K562 (cell line): ENCODE measurements around the gene RPS17. TPM values are rescaled to one million over a fixed set of nuclear protein-coding genes. Genes with fewer than 3 reads are reported as not detected.

ENCODE experiments used
- ATAC-seq: fragments of 200-7000 bp; cut with Tn5 transposase; 3 replicates; pipeline ENCODE4 v1.9.1; 2020; ENCODE audit warnings: moderate library complexity
- BruUV-seq: library from RNA; stranded (reverse); fragments of 400-500 nt; replicated peaks from 2 replicates; lab custom pipeline; 2021; lab: Mats Ljungman, UMichigan
- CTCF ChIA-PET: fragments of 300-600 bp; formaldehyde crosslinking; extraction: SDS; loops from one replicate; lab custom pipeline; 2021; ENCODE audit warnings: low intra/inter-chr PET ratio; lab: Yijun Ruan, JAX
- POLR2A ChIA-PET: fragments of 300-600, 350-650 bp; sonication (Branson Sonifier 250); formaldehyde crosslinking; extraction: SDS; loops from one replicate; lab custom pipeline; 2021; ENCODE audit warnings: antibody characterized with exemption, inconsistent platforms; lab: Yijun Ruan, JAX
- DNase-seq, 4 experiments: peaks; one replicate each; pipeline versions ENCODE4 v3.0.0 to v3.0.0-alpha.2; 2011 to 2018; ENCODE audit warnings: low spot score in 3 of 4, mixed read lengths in 3 of 4; ENCODE audit errors: extremely low read depth in 1 of 4
- FAIRE-seq: peaks from 2 replicates; lab custom pipeline; 2011; peaks lifted over from hg19 to GRCh38; lab: Jason Lieb, UNC
- H2AFZ ChIP-seq: 2 replicates; pipeline ENCODE4 v1.6.0; 2011; ENCODE audit warnings: low read depth, low read length, control low read depth, inconsistent platforms
- H3K27ac ChIP-seq: fragments of 200-600 bp; 3 replicates; pipeline ENCODE4 v1.8.0; 2011; ENCODE audit warnings: low read depth, mild to moderate bottlenecking, control low read depth, inconsistent platforms, low read length, moderate library complexity, mixed read lengths; ENCODE audit errors: extremely low read depth
- H3K27me3 ChIP-seq, 2 experiments: fragments of 300-600 bp in 1 of 2; 2 replicates in 1 of 2; 3 replicates in 1 of 2; pipeline versions ENCODE4 v1.6.0 to v1.8.0; 2011; ENCODE audit warnings: inconsistent platforms in 2 of 2, low read length in 2 of 2, mild to moderate bottlenecking in 1 of 2, mixed read lengths in 1 of 2, moderate library complexity in 1 of 2; ENCODE audit not compliant: control insufficient read depth in 2 of 2, insufficient read depth in 2 of 2
- H3K36me3 ChIP-seq: fragments of 300-600 bp; 3 replicates; pipeline ENCODE4 v1.8.0; 2011; ENCODE audit warnings: mild to moderate bottlenecking, low read length, inconsistent platforms; ENCODE audit not compliant: control insufficient read depth, insufficient read depth
- H3K4me1 ChIP-seq, 2 experiments: fragments of 200-600 bp in 1 of 2; replicated peaks in 1 of 2; 2 replicates in 1 of 2; 3 replicates in 1 of 2; pipeline versions ENCODE4 v1.5.1 to v1.8.0; 2011; ENCODE audit warnings: inconsistent platforms in 2 of 2, low read length in 2 of 2, mild to moderate bottlenecking in 1 of 2, mixed read lengths in 1 of 2, moderate library complexity in 1 of 2; ENCODE audit not compliant: control insufficient read depth in 2 of 2, insufficient read depth in 2 of 2
- H3K4me2 ChIP-seq: 2 replicates; pipeline ENCODE4 v1.6.1; 2011; ENCODE audit warnings: low read length, control low read depth, inconsistent platforms, mixed read lengths; ENCODE audit not compliant: insufficient read depth
- H3K4me3 ChIP-seq: fragments of 200-600 bp; sonication (generic), shearing (Covaris generic); 2 replicates; pipeline ENCODE4 v1.5.1; 2016; ENCODE audit warnings: control low read depth, inconsistent platforms
- H3K79me2 ChIP-seq: fragments of 200-600 bp; 3 replicates; pipeline ENCODE4 v1.8.0; 2011; ENCODE audit warnings: low read length, inconsistent platforms; ENCODE audit not compliant: control insufficient read depth, insufficient read depth
- H3K9ac ChIP-seq, 2 experiments: 2 replicates each; pipeline versions ENCODE4 v1.6.0 to v1.6.1; 2011; ENCODE audit warnings: low read depth in 2 of 2, low read length in 2 of 2, control low read depth in 1 of 2, inconsistent platforms in 1 of 2, mild to moderate bottlenecking in 1 of 2, mixed read lengths in 1 of 2; ENCODE audit not compliant: insufficient read depth in 1 of 2
- H3K9me1 ChIP-seq: one replicate; pipeline ENCODE4 v1.6.0; 2011; ENCODE audit warnings: inconsistent platforms, mild to moderate bottlenecking, low read length, moderate library complexity; ENCODE audit not compliant: control insufficient read depth, insufficient read depth
- H3K9me3 ChIP-seq: replicated peaks from 2 replicates; pipeline ENCODE4 v1.5.1; 2011; ENCODE audit warnings: low read depth, low read length, inconsistent platforms; ENCODE audit not compliant: control insufficient read depth, insufficient read depth
- H4K20me1 ChIP-seq: replicated peaks from 2 replicates; pipeline ENCODE4 v1.6.1; 2011; ENCODE audit warnings: low read length, inconsistent platforms, mixed read lengths; ENCODE audit not compliant: control insufficient read depth, insufficient read depth
- CREM ChIP-seq: IDR thresholded peaks from 2 replicates; pipeline ENCODE4 v1.6.1; 2014; ENCODE audit warnings: antibody characterized with exemption, low read depth
- CTBP1 ChIP-seq: fragments of 450-650 bp; IDR thresholded peaks from 2 replicates; pipeline ENCODE4 v1.6.1; 2016; ENCODE audit warnings: borderline replicate concordance
- EP300 ChIP-seq: IDR thresholded peaks from 2 replicates; pipeline ENCODE4 v1.6.1; 2012; ENCODE audit warnings: low read length, improper control_type of control experiment
- FOXA3 ChIP-seq, 2 experiments: fragments of 450-650 bp in 1 of 2; sonication (generic) in 1 of 2; formaldehyde crosslinking; IDR thresholded peaks in 1 of 2; conservative IDR thresholded peaks in 1 of 2; 2 replicates each; pipeline versions ENCODE4 v1.4.0 to v1.8.0; 2020 to 2022; ENCODE audit warnings: mild to moderate bottlenecking in 2 of 2, missing genetic modification reagents in 1 of 2
- HDAC8 ChIP-seq: fragments of 450-650 bp; IDR thresholded peaks from 2 replicates; pipeline ENCODE4 v1.6.1; 2016; ENCODE audit warnings: mild to moderate bottlenecking, missing genetic modification characterization, moderate library complexity, missing compliant biosample characterization
- JUN ChIP-seq, 2 experiments: sonication (generic) in 1 of 2; formaldehyde crosslinking in 1 of 2; IDR thresholded peaks; 2 replicates each; pipeline versions ENCODE4 v1.6.1 to v1.8.0; 2012 to 2022; ENCODE audit warnings: borderline replicate concordance in 2 of 2, mild to moderate bottlenecking in 2 of 2, improper control_type of control experiment in 1 of 2, low read depth in 1 of 2, low read length in 1 of 2, missing genetic modification reagents in 1 of 2
- LEF1 ChIP-seq: fragments of 450-650 bp; IDR thresholded peaks from 2 replicates; pipeline ENCODE4 v1.6.1; 2016; ENCODE audit warnings: mild to moderate bottlenecking
- NCOA2 ChIP-seq, 2 experiments: fragments of 450-650 bp; IDR thresholded peaks; 2 replicates each; pipeline ENCODE4 v1.6.1; 2018; ENCODE audit warnings: mild to moderate bottlenecking in 2 of 2, moderate library complexity in 1 of 2; ENCODE audit not compliant: partially characterized antibody in 2 of 2
- SIRT6 ChIP-seq: IDR thresholded peaks from one replicate; pipeline ENCODE4 v1.6.1; 2012; ENCODE audit warnings: low read depth, mild to moderate bottlenecking, control low read depth, inconsistent platforms, low read length, moderate library complexity
- YBX1 ChIP-seq: fragments of 450-650 bp; IDR thresholded peaks from 2 replicates; pipeline ENCODE4 v1.7.1; 2016; ENCODE audit warnings: mild to moderate bottlenecking
- ZBTB11 ChIP-seq, 3 experiments: fragments of 200-800 bp in 1 of 3; fragments of 250-450 bp in 1 of 3; fragments of 450-650 bp in 1 of 3; sonication (Bioruptor Pico) in 1 of 3; sonication (Bioruptor generic) in 1 of 3; formaldehyde crosslinking in 1 of 3; IDR thresholded peaks; 2 replicates each; pipeline versions ENCODE4 v1.6.1 to v1.8.0; 2016 to 2022; ENCODE audit warnings: mild to moderate bottlenecking in 2 of 3, missing genetic modification characterization in 2 of 3, missing compliant biosample characterization in 1 of 3, moderate library complexity in 1 of 3
- ZEB2 ChIP-seq: fragments of 450-650 bp; IDR thresholded peaks from 2 replicates; pipeline ENCODE4 v1.6.1; 2016
- ZMIZ1 ChIP-seq, 2 experiments: fragments of 150-350 bp in 1 of 2; IDR thresholded peaks; 2 replicates each; pipeline ENCODE4 v1.6.1; 2012 to 2016; ENCODE audit warnings: low read depth in 2 of 2, low read length in 2 of 2, mild to moderate bottlenecking in 1 of 2, moderate library complexity in 1 of 2
- ZNF184 ChIP-seq: sonication (generic); formaldehyde crosslinking; IDR thresholded peaks from 2 replicates; pipeline ENCODE4 v1.5.0; 2020; ENCODE audit warnings: missing genetic modification reagents
- ZNF282 ChIP-seq: sonication (generic); formaldehyde crosslinking; IDR thresholded peaks from 2 replicates; pipeline ENCODE4 v1.8.1; 2023; ENCODE audit warnings: missing genetic modification reagents
- WGBS: fragments of 100-300 bp; shearing (Covaris generic); methylation state at CpG from one replicate; pipeline ENCODE4 v1.1.6; 2016; ENCODE audit warnings: low coverage, mixed read lengths; ENCODE audit not compliant: insufficient coverage; ENCODE audit errors: missing lambda C conversion rate; 5-methylcytosine and 5-hydroxymethylcytosine counted together
- in situ Hi-C: fragments of 300-500 bp; cut with MboI; formaldehyde crosslinking; loops from 4 replicates; pipeline ENCODE4 v1.15.0; 2018; ENCODE audit warnings: inconsistent platforms, mixed read lengths
- intact Hi-C: fragments of 100-400 bp; cut with micrococcal nuclease; formaldehyde crosslinking; loops from 2 replicates; pipeline ENCODE4 v1.14.2; 2022
- polyA plus RNA-seq, 8 experiments: library from polyadenylated mRNA; depleted of rRNA in 4 of 8; stranded (reverse) in 5 of 8; unstranded in 3 of 8; fragments of >200 nt; fragmentation: Nextera tagmentation in 2 of 8; fragmentation: Illumina TruSeq in 1 of 8; extraction: Ambion mirVana in 2 of 8; extraction: Trizol in 1 of 8; gene quantifications; 2 replicates each; pipeline versions ENCODE4 v1.2.1 to v1.2.3, GENCODE V29; 2011 to 2014; ENCODE audit warnings: inconsistent platforms in 1 of 8, missing spikeins in 1 of 8
- total RNA-seq, 7 experiments: library from RNA; depleted of rRNA in 6 of 7; stranded (reverse); fragments of >200 nt in 6 of 7; fragmentation: Illumina TruSeq in 2 of 7; extraction: Trizol in 2 of 7; gene quantifications; 2 replicates each; pipeline versions ENCODE4 v1.2.1 to v1.2.3, GENCODE V29; 2011 to 2021; ENCODE audit warnings: low replicate concordance in 1 of 7

RPS17 gene
- total and polyA plus RNA-seq, 9 of the 15 experiments (the other 6 are each of a cell fraction or from before 2014, with no cell fraction given) = 1,988 to 6,515 (median 5,229) TPM

- peaks cover 4% of the 10 kb centered on the region for H3K9me1 ChIP-seq
- in situ Hi-C loops (no loop called here), intact Hi-C loops (loop anchor here (5.0 kb wide), 1 partner anchor 66 kb away; no protein-coding TSS in a partner anchor)
- no peaks in the 10 kb centered on the region for H3K27me3 ChIP-seq
- no peaks in the 10 kb centered on the region for H3K9me3 ChIP-seq
- peaks cover 66% of the 10 kb centered on the region for H3K36me3 ChIP-seq
- no peak overlapping the region for H3K4me3 ChIP-seq
- no peak overlapping the region for H2AFZ ChIP-seq
- peaks cover 6% of the 10 kb centered on the region; the same call in 1 of the 2 replicates for H4K20me1 ChIP-seq
- no peak overlapping the region for H3K9ac ChIP-seq
- ATAC-seq = peak; percentile 71
- peak in 1 of 4 experiments; percentile 12 for DNase-seq
- 0% methylated on average over 1 of the region's 1 CpG for WGBS
- H3K4me1 ChIP-seq = peaks cover 12 to 13% of the 10 kb centered on the region in 2 experiments; a peak in 4 of 5 replicates
- CTCF ChIA-PET = interaction anchor here (1.0 kb wide), 1 partner anchor 26 kb away, joined by 3 read pairs; the partner anchor contains the start of gene RPS17
- no peaks in the 10 kb centered on the region for H3K79me2 ChIP-seq
- no TSS peak for BruUV-seq
- no peak overlapping the region for H3K27ac ChIP-seq
- H3K4me2 ChIP-seq = no peak overlapping the region; the same call in 1 of the 2 replicates
- POLR2A ChIA-PET = interaction anchor here (0.9 to 2.1 kb wide), 2 partner anchors 31 to 77 kb away, joined by 3 to 5 read pairs; no protein-coding TSS in a partner anchor
- no peak for FAIRE-seq
- no peak for TF ChIP-seq YBX1
- TF ChIP-seq CTBP1 = peak; percentile 75
- no peak for TF ChIP-seq NCOA2 (IDR thresholded peaks at IDR 0.05; ENCODE audit: partially characterized antibody in 2 of 2)
- 0 out of 2 replicates have a peak, but pooled peaks have one; percentile 15 for TF ChIP-seq JUN (IDR thresholded peaks at IDR 0.05; ENCODE audit: borderline replicate concordance, low read depth, low read length)
- TF ChIP-seq JUN (CRISPR knock-in tag; IDR thresholded peaks at IDR 0.05; ENCODE audit: borderline replicate concordance) = no peak
- peak; percentile 52; the same call in 1 of the 2 replicates for TF ChIP-seq LEF1
- peak; percentile 29; the same call in 1 of the 2 replicates for TF ChIP-seq EP300
- TF ChIP-seq ZNF184 (CRISPR knock-in tag) = no peak
- no peak for TF ChIP-seq ZMIZ1 (IDR thresholded peaks at IDR 0.05; ENCODE audit: low read depth in 2 of 2, low read length in 2 of 2)
- TF ChIP-seq SIRT6 = no peak
- peak in 1 of 2 experiments; percentile 51; a peak in 2 of 4 replicates for TF ChIP-seq FOXA3 (CRISPR knock-in tag; conservative IDR thresholded peaks at IDR 0.05 in 1 of 2, IDR thresholded peaks at IDR 0.05 in 1 of 2)
- no peak for TF ChIP-seq ZBTB11 (CRISPR knock-in tag; IDR thresholded peaks at IDR 0.05)
- TF ChIP-seq CREM = no peak
- no peak for TF ChIP-seq ZNF282 (CRISPR knock-in tag)
- peak; percentile 17; the same call in 1 of the 2 replicates for TF ChIP-seq ZEB2
- no peak for TF ChIP-seq HDAC8
These were observed 26.4 kb upstream of the RPS17 start for GRCh38 chr15:82566690-82567089.
